ENCODE results near the gene GRIN2A.

GRIN2A gene

DNA sequence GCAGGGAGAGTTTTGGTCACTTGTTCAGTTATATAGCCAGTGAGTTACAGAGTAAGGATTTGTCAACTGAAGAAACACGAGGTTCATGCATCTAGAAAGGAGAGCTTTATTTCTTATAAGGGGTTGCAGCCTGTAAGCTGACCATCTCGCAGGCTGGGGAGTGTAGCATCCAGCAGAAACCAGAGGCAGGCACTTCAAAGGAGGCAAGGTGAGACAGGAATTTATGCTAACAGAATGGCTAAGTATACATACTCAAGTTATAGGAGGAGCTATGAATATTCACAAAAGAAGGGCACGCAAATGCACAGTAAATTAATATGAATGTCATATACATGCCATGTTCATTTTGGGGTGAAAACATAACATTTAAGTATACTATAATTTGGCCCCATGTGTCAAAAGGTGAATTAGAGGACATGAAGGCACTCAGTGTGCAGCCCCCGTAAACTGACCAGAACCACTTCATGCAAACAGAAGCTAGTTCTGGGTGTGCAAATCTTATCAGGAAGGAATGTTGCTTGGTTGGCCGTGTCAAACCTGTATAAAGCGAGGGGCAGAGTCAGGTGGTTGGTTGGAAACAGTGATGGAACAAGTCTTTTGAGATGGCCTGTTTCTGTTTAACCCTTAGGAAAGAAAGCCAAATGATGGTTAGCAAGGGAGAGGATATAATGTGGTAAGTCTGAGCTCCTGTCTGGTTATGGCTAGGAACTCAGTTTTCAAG, 97.0 kb downstream of the GRIN2A start:
- no peak for DNase-seq (ENCODE audit: low read depth)

DNA sequence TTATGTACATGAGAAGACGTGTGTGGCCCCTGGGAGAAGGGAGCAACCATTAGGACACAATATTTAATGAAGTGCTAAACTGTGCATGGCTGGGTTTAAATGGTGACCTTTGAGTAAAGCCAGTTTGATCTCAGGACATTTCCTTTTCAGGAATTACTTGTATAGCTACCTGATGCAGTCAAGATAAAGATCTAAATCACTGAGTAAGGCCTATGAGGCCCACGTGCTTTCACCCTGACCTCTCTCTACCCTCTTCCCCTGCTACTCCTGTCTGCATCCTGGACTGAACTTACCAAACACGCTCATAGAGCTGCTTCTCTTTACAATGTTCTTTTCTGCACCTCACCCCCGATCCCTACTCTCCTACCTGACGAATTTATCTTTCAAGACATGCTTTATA, 98.9 kb downstream of the GRIN2A start:
- no peak for DNase-seq (ENCODE audit: low read depth)

DNA sequence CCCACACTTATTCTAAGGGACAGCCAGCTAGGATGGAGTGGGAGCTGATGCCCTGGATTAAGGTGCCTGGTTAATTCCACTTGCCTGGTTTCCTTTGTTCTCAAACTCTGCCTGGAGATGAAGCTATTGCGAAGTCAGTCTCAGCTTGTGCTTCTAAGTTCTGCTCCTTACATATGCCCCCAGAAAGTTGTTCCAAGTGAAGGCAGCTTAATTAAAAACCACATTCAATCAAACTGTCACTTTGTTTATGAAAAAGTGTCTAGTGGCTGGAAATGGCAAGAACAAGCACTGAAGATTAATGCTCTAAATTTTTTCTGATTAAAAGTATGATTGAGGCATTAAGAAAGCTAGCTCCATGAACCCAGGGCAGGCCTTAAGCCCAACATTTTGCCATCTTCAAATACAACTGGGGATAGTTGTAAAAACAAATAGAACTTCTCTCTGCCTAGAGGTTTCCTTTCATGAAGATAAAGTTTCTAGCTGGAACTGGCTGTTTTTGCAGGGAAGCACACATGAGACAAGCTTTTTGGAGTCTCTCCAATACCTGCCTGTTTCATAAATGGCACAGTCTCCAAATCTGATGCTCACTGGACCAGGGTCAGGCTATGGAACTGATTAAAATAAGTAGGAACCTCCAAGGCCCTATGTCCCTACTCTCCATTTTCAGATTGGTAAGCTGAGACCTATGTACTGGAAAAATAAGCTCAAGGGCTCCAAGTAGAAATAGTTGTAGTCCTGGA, 100.9 kb downstream of the GRIN2A start:
- DNase-seq (ENCODE audit: low read depth): no peak

DNA sequence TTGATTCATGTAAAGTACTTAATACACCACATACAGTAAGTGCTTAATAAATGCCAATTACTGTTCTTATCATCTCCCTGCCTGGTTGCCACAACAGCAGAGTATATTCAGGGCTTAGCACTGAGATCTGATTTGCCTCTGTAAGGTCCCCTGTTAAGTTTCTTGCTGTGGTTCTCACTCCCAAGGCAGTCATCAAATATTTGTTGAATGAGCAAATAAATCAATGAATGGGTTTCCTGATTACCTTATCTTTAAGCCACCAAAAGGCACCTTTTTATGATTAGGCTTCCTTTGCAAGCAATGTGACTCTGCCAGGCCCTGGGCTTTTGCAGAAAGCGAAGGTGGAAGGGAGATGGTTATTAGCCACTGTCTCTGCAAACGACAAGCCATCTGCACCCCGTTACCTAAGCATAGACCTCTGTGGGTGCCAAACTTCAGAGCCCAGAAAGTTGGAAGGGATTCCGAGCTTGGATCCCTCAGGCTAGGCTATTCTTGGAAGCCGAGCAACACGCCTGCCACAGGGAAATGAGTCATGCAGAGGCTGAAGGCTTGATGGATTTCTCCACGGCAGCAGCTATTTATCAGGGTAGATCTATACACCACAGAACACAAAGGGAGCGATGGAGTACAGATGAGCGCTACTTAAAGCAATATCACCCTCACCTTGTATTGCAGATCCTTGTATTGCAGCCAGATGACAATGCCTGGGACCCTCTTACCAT, 102.0 kb downstream of the GRIN2A start:
- DNase-seq (ENCODE audit: low read depth): peak; percentile 59

DNA sequence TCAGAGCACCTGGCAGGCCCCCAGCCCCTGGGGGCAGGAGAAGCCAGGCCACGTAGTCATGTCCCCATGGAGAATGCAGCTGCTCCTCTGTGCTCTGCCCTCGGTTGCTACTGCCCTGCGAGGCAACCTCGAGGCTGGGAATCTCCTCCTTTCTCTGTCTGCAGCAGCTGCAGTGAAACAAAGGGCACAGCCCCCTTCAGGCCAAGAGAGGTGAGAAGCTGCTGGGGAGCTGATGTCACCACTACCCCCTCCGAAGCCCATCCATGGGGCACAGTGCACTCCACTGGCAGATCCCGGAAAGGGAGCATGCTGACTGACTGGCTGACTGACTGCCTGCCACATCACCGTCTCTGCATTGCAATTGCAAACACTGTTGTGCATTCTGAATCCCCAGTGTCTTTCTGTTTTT, 103.7 kb downstream of the GRIN2A start:
- DNase-seq (ENCODE audit: low read depth): no peak

DNA sequence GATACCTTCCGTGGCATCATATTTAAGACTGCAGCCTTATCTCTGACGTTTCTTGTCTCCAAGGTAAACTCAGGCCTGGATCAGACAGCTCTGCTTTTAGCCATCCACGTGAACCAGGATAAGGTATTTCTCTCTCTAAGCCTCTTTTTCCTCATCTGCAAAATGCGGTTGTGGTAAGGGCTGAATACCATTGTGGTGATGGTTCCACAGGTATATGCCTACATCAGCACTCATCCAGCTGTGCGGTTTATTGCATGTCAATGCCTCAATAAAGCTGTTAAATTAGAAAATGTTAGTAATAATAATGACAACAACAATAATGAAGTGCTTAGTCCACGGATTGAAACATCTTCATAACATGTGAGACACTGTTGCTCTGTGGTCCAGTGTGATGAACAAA, 104.4 kb downstream of the GRIN2A start:
- no peak for DNase-seq (ENCODE audit: low read depth)

DNA sequence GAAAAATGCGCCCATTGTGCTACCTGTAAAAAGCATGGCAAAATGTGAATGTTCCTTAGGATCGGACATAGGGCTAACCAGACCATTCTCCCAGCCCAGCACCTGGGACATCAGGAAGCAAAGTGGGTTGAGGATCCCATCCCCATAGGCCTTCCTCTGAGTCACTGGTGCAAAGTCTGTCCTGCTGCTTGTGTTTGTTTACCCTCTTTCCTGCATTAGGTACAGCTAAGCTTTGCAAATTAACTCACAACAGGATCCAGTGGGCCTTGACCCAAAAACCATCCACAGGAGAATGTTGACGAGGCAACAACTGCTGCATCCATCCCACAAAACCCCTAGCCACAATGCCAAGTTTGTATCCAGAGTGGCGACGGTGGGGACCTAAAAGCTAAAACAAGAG, 106.2 kb downstream of the GRIN2A start:
- no peak for DNase-seq (ENCODE audit: low read depth)

DNA sequence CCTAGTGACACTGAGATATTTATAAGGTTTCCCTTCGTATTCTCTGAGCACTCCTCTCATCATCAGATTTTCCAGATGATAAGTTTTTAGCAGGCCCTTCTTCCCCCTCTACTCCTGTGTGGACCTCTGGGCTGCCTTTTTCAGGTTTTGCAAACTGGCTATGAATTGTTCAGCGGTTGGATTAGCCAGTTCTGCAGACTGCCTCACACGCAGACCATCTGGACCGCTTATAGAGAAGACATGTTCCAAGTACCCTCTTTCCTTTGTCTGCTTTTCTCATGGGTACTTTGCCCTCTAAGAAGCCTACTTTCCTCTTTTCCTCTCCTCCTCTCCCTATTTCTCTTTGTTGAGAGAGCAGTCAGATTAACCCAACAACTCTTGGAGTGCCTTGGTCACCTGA, 111.6 kb downstream of the GRIN2A start:
- no peak for DNase-seq (ENCODE audit: low read depth)

DNA sequence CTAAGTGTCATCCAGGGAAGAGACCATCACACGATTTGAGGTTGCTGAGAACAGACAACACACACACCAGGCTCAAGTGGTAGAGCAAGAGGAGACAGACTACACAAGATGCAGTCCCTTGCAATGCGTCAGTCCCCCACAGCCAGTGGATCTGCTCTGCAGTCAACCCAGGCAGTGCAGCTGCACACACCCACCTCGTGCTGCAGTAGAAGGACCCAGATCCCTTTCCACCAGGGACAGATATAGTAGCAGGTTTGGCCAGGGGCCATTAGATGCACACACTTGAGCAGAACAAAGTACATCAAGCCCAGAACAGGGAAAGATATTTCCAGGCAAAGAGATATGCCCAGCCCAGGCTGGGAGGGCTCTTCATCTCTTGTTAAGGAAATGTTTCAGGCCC, 112.9 kb downstream of the GRIN2A start:
- DNase-seq (ENCODE audit: low read depth): no peak

DNA sequence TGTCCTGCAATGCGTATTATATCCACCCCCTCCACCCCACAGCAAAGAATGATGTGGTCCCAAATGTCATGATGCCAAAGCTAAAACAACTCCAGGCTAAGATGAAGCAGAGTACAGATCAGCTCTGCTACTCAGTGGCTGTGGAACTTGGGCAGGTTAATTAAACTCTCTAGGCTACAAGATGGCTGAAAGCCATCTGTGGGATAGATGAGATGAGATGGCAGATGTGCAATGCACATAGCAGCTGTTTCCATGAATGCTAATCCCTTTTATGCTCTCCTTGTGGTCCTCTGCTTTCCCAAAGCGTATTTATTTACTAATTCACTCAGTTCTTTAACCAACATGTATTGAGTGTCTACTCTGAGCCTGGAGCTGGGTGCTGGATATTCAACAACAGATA, 114.4 kb downstream of the GRIN2A start:
- no peak for DNase-seq (ENCODE audit: low read depth)

DNA sequence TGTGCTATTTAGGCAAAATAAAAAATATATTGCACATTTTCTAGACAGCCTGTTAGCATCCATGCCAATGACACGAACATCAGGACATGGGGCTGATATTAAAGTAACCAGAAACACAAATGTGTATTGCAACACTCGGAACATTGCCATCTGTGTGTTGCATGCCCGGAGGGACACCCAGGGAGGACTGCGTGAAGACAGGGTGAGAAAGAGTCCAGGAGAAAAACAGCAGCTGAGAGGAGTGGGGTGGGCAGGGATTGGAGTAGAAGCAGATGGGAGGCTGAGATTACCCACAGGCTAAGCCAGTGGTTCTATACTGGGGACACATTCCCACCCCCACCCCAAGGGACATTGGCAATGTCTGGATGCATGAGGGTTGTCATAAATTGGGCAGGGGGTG, 114.8 kb downstream of the GRIN2A start:
- no peak for DNase-seq (ENCODE audit: low read depth)

DNA sequence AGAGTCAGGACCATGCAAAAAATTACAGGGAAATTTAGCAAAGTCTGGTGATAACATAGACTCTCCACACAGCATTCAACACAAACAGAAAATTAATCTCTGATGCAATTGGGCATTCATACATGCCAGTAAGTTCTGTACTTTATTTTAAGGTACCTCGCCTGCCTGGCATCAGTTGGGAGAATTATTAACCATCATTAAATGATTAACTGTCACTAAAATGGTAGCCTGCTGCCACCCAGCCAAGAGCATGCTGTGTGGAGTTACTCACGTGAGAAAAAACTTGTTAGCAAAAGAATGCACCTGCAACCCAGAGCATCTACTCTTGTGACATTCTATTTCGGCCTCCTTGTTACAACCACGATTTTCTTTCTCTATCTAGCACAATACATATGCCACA, 117.2 kb downstream of the GRIN2A start:
- no peak for DNase-seq (ENCODE audit: low read depth)

DNA sequence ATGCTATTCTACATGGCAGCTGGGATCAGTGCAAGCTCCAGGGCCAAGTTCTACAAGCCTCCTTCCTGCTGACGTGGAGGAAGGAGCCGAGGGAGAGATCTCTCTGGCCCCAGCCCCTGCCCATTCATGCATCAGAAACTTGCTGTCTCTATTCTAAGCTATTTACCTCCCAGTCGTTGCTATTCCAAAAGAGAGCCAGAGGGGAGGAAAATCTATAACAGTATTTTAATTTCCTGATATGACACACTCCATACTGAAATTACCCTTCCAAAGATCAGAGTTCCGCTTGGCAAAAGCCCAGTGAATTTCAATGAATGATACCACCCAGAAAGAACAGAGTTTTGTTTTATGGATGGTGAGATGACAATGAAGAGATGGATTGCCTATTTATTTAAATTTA, 133.4 kb downstream of the GRIN2A start:
- no peak for DNase-seq (ENCODE audit: low read depth)

DNA sequence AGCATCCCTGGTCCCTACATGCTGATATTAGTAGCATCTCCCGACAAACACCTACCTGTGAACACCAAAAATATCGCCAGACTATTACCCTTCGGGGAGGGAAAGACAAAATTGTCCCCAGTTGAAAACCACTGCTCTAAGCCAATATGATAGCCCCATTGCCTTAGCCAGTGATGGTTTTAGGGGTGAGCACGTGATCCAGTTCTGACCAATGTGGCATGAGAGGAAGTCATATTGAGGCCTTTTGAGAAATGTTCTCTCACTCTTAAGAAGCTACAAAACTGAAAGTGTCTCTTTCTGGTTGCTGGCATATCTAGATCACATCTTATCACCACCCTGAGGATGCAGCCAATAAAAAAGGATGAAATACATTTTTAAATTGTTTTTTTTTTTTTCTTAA, 136.3 kb downstream of the GRIN2A start:
- DNase-seq (ENCODE audit: low read depth): no peak

DNA sequence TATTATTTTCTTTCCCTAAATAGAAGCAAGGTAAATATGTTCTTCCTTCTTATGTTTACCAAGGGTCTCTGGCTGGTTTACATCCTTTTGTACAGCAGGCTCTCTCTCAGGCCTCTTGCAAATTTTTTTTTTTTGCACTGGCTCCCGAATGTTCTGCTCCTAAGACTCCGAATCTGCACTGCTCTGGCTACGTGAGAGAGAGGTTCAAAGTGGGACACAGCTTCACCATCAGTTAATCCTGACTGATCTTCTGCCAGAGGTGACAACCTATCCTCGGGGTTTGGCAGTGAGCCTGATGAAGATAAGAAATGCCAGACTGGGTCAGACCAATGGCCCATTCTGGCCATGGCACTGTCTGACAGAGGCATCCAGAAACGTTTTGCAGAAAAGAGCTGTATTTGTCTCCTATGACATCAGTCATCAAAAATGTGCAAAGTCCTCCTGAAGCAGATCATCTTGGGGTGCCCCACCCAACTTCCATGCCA, 136.9 kb downstream of the GRIN2A start:
- no peak for DNase-seq (ENCODE audit: low read depth)

DNA sequence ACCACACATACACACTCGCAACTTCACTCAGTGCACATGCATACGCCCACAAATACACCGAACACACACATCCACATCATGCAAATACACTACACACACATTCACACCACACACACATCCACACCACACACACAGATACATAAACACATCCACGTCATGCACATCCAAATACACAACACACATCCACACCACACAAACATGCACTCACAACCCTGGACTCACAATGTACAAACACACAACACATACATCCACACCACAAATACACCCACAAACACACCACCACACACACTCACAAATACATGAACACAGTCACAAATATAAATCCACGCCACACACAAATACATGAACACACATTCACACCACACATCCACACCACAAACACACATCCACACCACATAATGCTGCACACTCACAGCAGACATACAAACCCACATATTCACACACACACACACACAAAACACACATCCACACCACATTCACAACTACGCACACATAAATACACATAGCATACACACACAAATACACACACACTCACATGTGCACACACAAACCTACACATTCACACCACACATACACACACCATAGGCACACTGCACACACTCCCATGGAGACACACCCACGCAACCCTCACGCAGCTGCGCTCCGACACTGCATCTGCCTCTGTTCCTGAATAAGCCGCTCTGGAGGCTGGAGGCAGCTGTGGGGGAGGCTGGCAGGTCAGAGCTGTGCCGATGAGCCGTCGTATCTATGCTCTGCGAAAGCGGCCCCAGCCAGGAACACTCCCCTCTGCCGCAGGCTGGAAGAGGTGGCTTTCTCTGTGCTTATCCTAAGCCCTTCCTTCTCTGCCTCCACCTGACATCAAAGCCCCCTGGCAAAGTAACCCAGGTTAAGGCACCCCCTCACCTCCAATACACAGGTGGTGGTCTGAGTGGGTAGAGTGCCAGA, 141.8 kb downstream of the GRIN2A start:
- DNase-seq (ENCODE audit: low read depth): no peak

DNA sequence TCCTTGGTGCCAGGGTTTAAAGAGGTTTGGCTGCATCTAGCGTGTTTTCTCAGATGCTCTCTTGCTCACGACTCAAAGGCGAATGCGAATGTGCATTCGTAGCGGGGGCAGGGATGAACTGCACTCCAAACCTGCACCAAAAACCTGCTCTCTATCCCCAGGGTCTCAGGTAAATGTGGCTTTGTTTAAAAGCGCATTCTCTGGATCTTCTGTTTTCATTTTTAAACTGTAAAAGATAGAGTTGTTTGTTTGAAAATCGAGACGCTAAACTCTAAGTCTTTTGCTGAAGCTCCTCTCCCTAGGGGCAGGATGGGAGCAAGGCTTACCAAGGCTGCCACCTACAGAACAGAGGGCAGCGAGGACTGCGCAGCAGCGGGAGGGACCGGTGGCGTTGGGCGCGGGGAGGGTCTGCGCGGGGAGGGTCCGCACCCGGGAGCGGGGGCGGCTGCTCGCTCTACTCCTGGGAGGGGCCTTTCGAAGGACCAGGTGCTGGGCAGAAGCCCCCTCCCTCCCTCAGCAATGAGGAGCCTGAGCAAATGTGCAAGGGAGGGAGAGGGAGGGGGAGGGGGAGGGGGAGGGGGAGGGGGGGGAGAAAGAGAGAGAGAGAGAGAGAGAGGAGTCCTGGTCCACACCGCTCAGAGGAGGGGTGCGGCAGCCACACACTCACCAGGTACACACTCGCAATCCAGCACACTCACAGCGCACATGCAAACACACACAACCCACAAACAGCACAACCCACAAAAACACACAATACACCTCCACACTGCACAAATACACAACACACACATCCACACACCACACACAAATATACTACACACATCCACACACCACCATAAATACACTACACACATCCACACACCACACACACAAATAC, 142.8 kb downstream of the GRIN2A start:
- DNase-seq (ENCODE audit: low read depth): no peak

DNA sequence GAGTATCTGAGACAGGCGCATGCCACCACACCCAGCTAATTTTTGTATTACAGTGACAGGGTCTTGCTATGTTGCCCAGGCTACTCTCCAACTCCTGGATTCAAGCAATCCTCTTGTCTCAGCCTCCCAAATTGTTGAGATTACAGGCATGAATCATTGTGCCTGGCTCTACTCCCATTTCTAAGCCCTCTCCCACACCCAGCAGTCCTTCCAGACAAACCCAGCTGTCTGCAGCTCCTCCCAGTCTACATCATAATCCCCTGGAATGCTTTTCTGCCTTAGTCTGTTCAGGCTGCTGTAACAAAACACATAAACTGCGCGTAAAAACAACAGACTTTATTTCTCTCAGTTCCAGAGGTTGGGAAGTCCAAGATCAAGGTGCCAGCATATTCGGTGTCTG, 144.5 kb downstream of the GRIN2A start:
- DNase-seq (ENCODE audit: low read depth): peak; percentile 12

DNA sequence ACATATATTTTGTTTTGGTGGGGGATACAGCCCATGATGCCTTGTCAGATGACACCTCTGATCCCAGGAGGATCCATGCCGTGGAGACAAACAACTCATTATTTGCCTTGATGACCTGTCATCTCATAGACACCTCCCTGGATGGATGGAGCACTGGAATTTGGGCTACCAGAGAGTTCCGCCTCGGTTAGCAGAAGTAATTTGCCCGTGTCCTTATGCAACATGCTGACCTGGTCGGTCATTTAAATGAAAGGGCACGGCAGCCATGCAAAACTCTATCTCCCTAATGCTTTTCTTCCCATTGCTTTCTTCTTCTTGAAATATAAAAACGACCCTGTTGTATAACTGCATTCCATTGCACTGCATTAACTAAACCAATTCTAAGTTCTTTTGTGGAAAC, 145.3 kb downstream of the GRIN2A start:
- no peak for DNase-seq (ENCODE audit: low read depth)

DNA sequence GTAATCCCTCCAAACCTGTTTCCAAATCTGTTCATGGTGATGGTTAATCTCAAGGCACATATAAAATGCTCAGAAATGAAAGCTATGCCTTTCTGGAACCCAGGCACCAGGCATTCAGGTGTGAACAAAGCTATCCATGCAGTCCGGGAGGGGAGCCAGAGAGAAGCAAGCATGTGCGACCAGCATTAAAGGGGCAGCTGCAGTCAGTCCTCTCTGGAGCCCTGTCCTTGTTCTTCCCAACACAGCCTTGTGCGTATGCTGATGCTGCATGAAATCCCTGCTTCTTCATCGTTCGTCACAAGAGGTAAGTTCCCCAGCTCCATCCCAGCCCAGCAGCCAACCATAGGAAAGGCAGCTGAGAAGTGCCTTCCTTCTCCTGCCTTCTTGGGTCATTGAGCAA, 148.7 kb downstream of the GRIN2A start:
- no peak for DNase-seq (ENCODE audit: low read depth)

DNA sequence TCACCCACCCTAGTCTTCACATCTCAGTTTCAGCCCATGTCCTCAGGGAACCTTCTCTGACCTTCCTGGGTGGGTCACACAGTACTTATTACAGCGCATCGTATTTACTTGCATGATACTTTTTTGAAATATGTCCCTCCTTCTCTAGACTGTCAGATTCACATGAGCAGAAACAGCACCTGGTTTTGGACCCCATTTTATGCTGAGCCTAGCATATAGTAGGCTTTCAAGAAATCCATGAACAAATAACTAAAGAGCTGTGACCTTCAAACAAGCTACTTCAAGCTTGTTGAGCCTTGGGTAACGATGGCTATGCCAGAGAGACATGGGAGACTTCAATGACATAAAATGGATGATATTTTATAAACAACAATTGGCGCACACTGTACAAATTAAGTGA, 150.3 kb downstream of the GRIN2A start:
- no peak for DNase-seq (ENCODE audit: low read depth)
